Kidney (tissue), 14 donors: ENCODE measurements around the gene ELAPOR1. TPM values are rescaled to one million over a fixed set of nuclear protein-coding genes. Genes with fewer than 3 reads are reported as not detected.

Source experiments
- DNase-seq, 5 donors: peaks; one replicate each; pipeline ENCODE4 v3.0.0-alpha.2; 2013 to 2020
- FAIRE-seq: peaks from 2 replicates; lab custom pipeline; 2012; peaks lifted over from hg19 to GRCh38; lab: Jason Lieb, UNC
- H3K27ac ChIP-seq, 2 donors: one replicate each; pipeline ENCODE4 v1.7.0; 2013; ENCODE audit warnings: low read depth in 2 of 2, low read length in 2 of 2, inconsistent platforms in 1 of 2
- H3K27me3 ChIP-seq: one replicate; pipeline ENCODE4 v1.7.1; 2013; ENCODE audit warnings: low read length, inconsistent platforms; ENCODE audit not compliant: control insufficient read depth, insufficient read depth
- H3K36me3 ChIP-seq, 3 donors: one replicate each; pipeline versions ENCODE4 v1.7.0 to v1.7.1; 2013; ENCODE audit warnings: low read length in 3 of 3, control low read depth in 1 of 3, inconsistent platforms in 1 of 3; ENCODE audit not compliant: insufficient read depth in 3 of 3, control insufficient read depth in 2 of 3
- H3K4me1 ChIP-seq, 3 donors: one replicate each; pipeline versions ENCODE4 v1.7.0 to v1.7.1; 2013; ENCODE audit warnings: low read length in 3 of 3, inconsistent platforms in 1 of 3, low read depth in 1 of 3; ENCODE audit not compliant: control insufficient read depth in 2 of 3, insufficient read depth in 2 of 3
- H3K4me3 ChIP-seq, 3 donors: one replicate each; pipeline versions ENCODE4 v1.7.0 to v1.8.1; 2013; ENCODE audit warnings: low read length in 3 of 3, control low read depth in 1 of 3, inconsistent platforms in 1 of 3
- H3K9ac ChIP-seq, 3 donors: one replicate each; pipeline versions ENCODE4 v1.7.0 to v1.7.1; 2013; ENCODE audit warnings: low read length in 3 of 3, control low read depth in 1 of 3, inconsistent platforms in 1 of 3
- H3K9me3 ChIP-seq, 3 donors: one replicate each; pipeline versions ENCODE4 v1.7.0 to v1.7.1; 2013; ENCODE audit warnings: low read length in 3 of 3, control low read depth in 1 of 3, inconsistent platforms in 1 of 3; ENCODE audit not compliant: control insufficient read depth in 2 of 3, insufficient read depth in 1 of 3
- CTCF ChIP-seq: IDR thresholded peaks from 3 replicates; pipeline ENCODE4 v1.5.1; 2012; ENCODE audit warnings: mild to moderate bottlenecking, moderate library complexity, borderline replicate concordance; ENCODE audit not compliant: insufficient read depth; ENCODE audit errors: extremely low read depth
- intact Hi-C: fragments of 100-400 bp; cut with DNase I; formaldehyde crosslinking; loops from one replicate; pipeline ENCODE4 v1.11.1; 2022
- polyA plus RNA-seq: library from polyadenylated mRNA; stranded (reverse); fragments of 350-450 nt; fragmentation: Illumina TruSeq; extraction: RNeasy Lipid Tissue Mini Kit (QIAGEN cat#74804); gene quantifications from one replicate; pipeline ENCODE4 v1.2.3, GENCODE V29; 2014; ENCODE audit warnings: low read depth, low replicate concordance; ENCODE audit not compliant: insufficient read depth
- total RNA-seq: library from RNA; stranded (reverse); fragmentation: NEBNext Ultra II Directional; extraction: Animal tissue kit (Norgen Biotek cat#: 25700); gene quantifications from one replicate; pipeline ENCODE4 v1.2.1, GENCODE V29; 2021
- donor health status: control.
- donor health status: control.
- donor health status: control.
- donor health status: control.
- donor health status: control.
- donor health status: DM: yes; HTN: yes; CAD: no.
- donor health status: Normal renal cell carcinoma (clear cell type).

ELAPOR1 gene
- total and polyA plus RNA-seq, 2 donors from 2014 or later = 0.28 to 1.3 TPM

GRCh38 chr1:109069294-109069693 is 44.6 kb upstream of the ELAPOR1 start:
- no peak for TF ChIP-seq CTCF
- Histone ChIP-seq H3K4me3 (no peak overlapping the region), H3K9me3 (no peaks in the 10 kb centered on the region), H3K27ac (no peak overlapping the region), H3K27me3 (no peaks in the 10 kb centered on the region), H3K9ac (no peak overlapping the region), H3K4me1 (no peaks in the 10 kb centered on the region), H3K36me3 (peaks cover 0 to 9% (median 7%) of the 10 kb centered on the region in 3 donors)
- intact Hi-C loops = no loop called here
- DNase-seq (no peak), FAIRE-seq (no peak)

GRCh38 chr1:109075531-109076490 is 38.1 kb upstream of the ELAPOR1 start, which contains the start of gene TAF13:
TSS of gene TAF13 (minus strand) at chr1:109076003. CDS start at chr1:109075947, 56 bp downstream.
- Histone ChIP-seq H3K27ac (peak within 1 kb of the TSS; percentile 74 to 96), H3K27me3 (no peaks in the 10 kb centered on the region), H3K4me1 (peaks cover 0 to 2% (median 0%) of the 10 kb centered on the region in 3 donors), H3K9me3 (no peaks in the 10 kb centered on the region), H3K36me3 (no peaks in the 10 kb centered on the region), H3K9ac (peak within 1 kb of the TSS; percentile 65 to 99 (median 83)), H3K4me3 (peak within 1 kb of the TSS; percentile 87 to 98 (median 93))
- FAIRE-seq (no peak), DNase-seq (peak; percentile 95 to 98 (median 97))
- TF ChIP-seq CTCF = no peak
- intact Hi-C loops = no loop called here

GRCh38 chr1:109078317-109078716 is 35.6 kb upstream of the ELAPOR1 start:
- peaks cover 0 to 2% (median 0%) of the 10 kb centered on the region in 3 donors for H3K4me1 ChIP-seq
- no peak for TF ChIP-seq CTCF
- FAIRE-seq = no peak
- H3K4me3 ChIP-seq = no peak overlapping the region
- no peak for DNase-seq
- H3K9me3 ChIP-seq = no peaks in the 10 kb centered on the region
- H3K27me3 ChIP-seq = no peaks in the 10 kb centered on the region
- H3K36me3 ChIP-seq = no peaks in the 10 kb centered on the region
- H3K9ac ChIP-seq = no peak overlapping the region
- intact Hi-C loops = no loop called here
- H3K27ac ChIP-seq = no peak overlapping the region
